Body of pancreas (tissue), 4 donors: ENCODE results near the gene MAP4K3.

ENCODE experiments used
- POLR2A ChIP-seq, 3 donors: fragments of 450-650 bp; IDR thresholded peaks; one replicate each; pipeline ENCODE4 v1.6.1; 2016; ENCODE audit warnings: antibody characterized with exemption in 3 of 3, mild to moderate bottlenecking in 2 of 3
- TF ChIP-seq, protein P1 (sequence below), 7 experiments: fragments of 450-650 bp in 4 of 7; fragments of 200-600 bp in 3 of 7; sonication (generic) in 3 of 7; IDR thresholded peaks; one replicate each; pipeline ENCODE4 v1.5.1; 2016 to 2019; ENCODE audit warnings: antibody characterized with exemption in 7 of 7

DNA sequence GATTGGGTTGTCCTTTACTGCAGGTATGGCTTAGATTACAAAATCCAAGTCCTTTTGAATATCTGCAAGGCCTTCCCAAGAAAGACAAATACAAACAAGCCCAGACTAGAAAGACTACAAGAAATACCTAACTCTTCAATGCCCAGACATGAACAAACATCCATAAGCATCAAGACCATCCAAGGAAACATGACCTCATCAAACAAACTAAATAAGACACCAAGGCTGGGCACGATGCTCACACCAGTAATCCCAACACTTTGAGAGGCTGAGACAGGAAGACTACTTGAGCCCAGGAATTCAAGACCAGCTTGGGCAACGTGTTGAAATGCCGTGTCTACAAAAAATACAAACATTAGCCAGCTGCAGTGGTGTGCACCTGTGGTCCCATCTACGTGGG lies 31.7 kb downstream of the MAP4K3 start:
- TF ChIP-seq, protein P1, sequence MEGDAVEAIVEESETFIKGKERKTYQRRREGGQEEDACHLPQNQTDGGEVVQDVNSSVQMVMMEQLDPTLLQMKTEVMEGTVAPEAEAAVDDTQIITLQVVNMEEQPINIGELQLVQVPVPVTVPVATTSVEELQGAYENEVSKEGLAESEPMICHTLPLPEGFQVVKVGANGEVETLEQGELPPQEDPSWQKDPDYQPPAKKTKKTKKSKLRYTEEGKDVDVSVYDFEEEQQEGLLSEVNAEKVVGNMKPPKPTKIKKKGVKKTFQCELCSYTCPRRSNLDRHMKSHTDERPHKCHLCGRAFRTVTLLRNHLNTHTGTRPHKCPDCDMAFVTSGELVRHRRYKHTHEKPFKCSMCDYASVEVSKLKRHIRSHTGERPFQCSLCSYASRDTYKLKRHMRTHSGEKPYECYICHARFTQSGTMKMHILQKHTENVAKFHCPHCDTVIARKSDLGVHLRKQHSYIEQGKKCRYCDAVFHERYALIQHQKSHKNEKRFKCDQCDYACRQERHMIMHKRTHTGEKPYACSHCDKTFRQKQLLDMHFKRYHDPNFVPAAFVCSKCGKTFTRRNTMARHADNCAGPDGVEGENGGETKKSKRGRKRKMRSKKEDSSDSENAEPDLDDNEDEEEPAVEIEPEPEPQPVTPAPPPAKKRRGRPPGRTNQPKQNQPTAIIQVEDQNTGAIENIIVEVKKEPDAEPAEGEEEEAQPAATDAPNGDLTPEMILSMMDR (IDR thresholded peaks at IDR 0.05): no peak
- no peak for TF ChIP-seq POLR2A (IDR thresholded peaks at IDR 0.05)
